GM12878 (cell line): Measurements from ENCODE around the gene CLEC2B. TPM values are rescaled to one million over a fixed set of nuclear protein-coding genes. Genes with fewer than 3 reads are reported as not detected.

Source experiments
- ATAC-seq: fragments of 200-7000 bp; cut with Tn5 transposase; 3 replicates; pipeline ENCODE4 v1.9.1; 2020; ENCODE audit warnings: mild to moderate bottlenecking, moderate library complexity
- BruUV-seq: library from RNA; stranded (reverse); fragments of 400-500 nt; replicated peaks from 2 replicates; lab custom pipeline; 2021; lab: Mats Ljungman, UMichigan
- CTCF ChIA-PET: fragments of 300-600 bp; sonication (Branson Sonifier 250); formaldehyde crosslinking; extraction: SDS; loops from one replicate; lab custom pipeline; 2021; ENCODE audit warnings: inconsistent platforms; lab: Yijun Ruan, JAX
- POLR2A ChIA-PET: fragments of 350-600 bp; formaldehyde crosslinking; extraction: SDS; loops from one replicate; lab custom pipeline; 2021; ENCODE audit warnings: inconsistent platforms; lab: Charles Lee
- RAD21 ChIA-PET: fragments of 300-600 bp; sonication (Branson Sonifier 250); formaldehyde crosslinking; loops from one replicate; lab custom pipeline; 2023; ENCODE audit warnings: antibody characterized with exemption; ENCODE audit not compliant: unreplicated experiment; lab: Charles Lee
- SMC1A ChIA-PET: fragments of 300-600 bp; sonication (Branson Sonifier 250); formaldehyde crosslinking; loops from one replicate; lab custom pipeline; 2023; ENCODE audit not compliant: unreplicated experiment, uncharacterized antibody; lab: Charles Lee
- DNase-seq: peaks from one replicate; pipeline ENCODE4 v3.0.0-alpha.2; 2011; ENCODE audit warnings: low read depth, low spot score
- FAIRE-seq: peaks from 3 replicates; lab custom pipeline; 2011; peaks lifted over from hg19 to GRCh38; lab: Jason Lieb, UNC
- H2AFZ ChIP-seq: 2 replicates; pipeline ENCODE4 v1.6.0; 2011; ENCODE audit warnings: low read depth, low read length, control low read depth; ENCODE audit not compliant: control insufficient read depth
- H3K27ac ChIP-seq: 2 replicates; pipeline ENCODE4 v1.5.1; 2011; ENCODE audit warnings: control low read depth; ENCODE audit not compliant: control insufficient read depth, insufficient read depth
- H3K27me3 ChIP-seq, 2 experiments: replicated peaks in 1 of 2; 2 replicates each; pipeline versions ENCODE4 v1.6.0 to v1.6.1; 2011; ENCODE audit warnings: low read length in 1 of 2; ENCODE audit not compliant: control insufficient read depth in 2 of 2, insufficient read depth in 2 of 2
- H3K36me3 ChIP-seq, 2 experiments: 2 replicates each; pipeline ENCODE4 v1.5.1; 2011; ENCODE audit warnings: low read length in 1 of 2; ENCODE audit not compliant: control insufficient read depth in 2 of 2, insufficient read depth in 2 of 2
- H3K4me1 ChIP-seq: 2 replicates; pipeline ENCODE4 v1.6.1; 2011; ENCODE audit warnings: mild to moderate bottlenecking, low read length, moderate library complexity, mixed read lengths; ENCODE audit not compliant: control insufficient read depth, insufficient read depth
- H3K4me2 ChIP-seq: 2 replicates; pipeline ENCODE4 v1.6.0; 2011; ENCODE audit warnings: control low read depth; ENCODE audit not compliant: control insufficient read depth, insufficient read depth
- H3K4me3 ChIP-seq: fragments of 200-600 bp; sonication (generic); 2 replicates; pipeline ENCODE4 v1.5.1; 2016
- H3K79me2 ChIP-seq: 2 replicates; pipeline ENCODE4 v1.6.0; 2011; ENCODE audit warnings: low read length; ENCODE audit not compliant: control insufficient read depth, insufficient read depth
- H3K9ac ChIP-seq: 2 replicates; pipeline ENCODE4 v1.8.0; 2011; ENCODE audit warnings: low read length, control low read depth, mixed read lengths; ENCODE audit not compliant: control insufficient read depth, insufficient read depth
- H3K9me3 ChIP-seq: replicated peaks from 3 replicates; pipeline ENCODE4 v1.5.1; 2011; ENCODE audit warnings: mild to moderate bottlenecking, low read length; ENCODE audit not compliant: control insufficient read depth, insufficient read depth
- H4K20me1 ChIP-seq: 2 replicates; pipeline ENCODE4 v1.6.0; 2011; ENCODE audit not compliant: control insufficient read depth, insufficient read depth
- CREM ChIP-seq: IDR thresholded peaks from 2 replicates; pipeline ENCODE4 v1.6.1; 2014; ENCODE audit warnings: antibody characterized with exemption, low read depth
- EP300 ChIP-seq, 2 experiments: fragments of 150-350 bp in 1 of 2; IDR thresholded peaks; 2 replicates each; pipeline ENCODE4 v1.6.1; 2011 to 2012; ENCODE audit warnings: low read depth in 2 of 2, low read length in 2 of 2, borderline replicate concordance in 1 of 2, improper control_type of control experiment in 1 of 2, inconsistent platforms in 1 of 2; ENCODE audit not compliant: control insufficient read depth in 1 of 2
- KDM1A ChIP-seq: fragments of 200-600 bp; sonication (generic); IDR thresholded peaks from 2 replicates; pipeline ENCODE4 v1.6.1; 2016; ENCODE audit warnings: borderline replicate concordance
- SUPT20H ChIP-seq: IDR thresholded peaks from 2 replicates; pipeline ENCODE4 v1.6.1; 2011; ENCODE audit warnings: low read depth, mild to moderate bottlenecking, low read length, moderate library complexity, borderline replicate concordance; ENCODE audit not compliant: control insufficient read depth
- WGBS: methylation state at CpG from one replicate; pipeline ENCODE4 v1.1.6; 2016; ENCODE audit warnings: low lambda C conversion rate; ENCODE audit not compliant: insufficient replicate concordance, insufficient coverage; ENCODE audit errors: missing lambda C conversion rate; 5-methylcytosine and 5-hydroxymethylcytosine counted together
- in situ Hi-C: fragments of 300-500 bp; cut with MboI; formaldehyde crosslinking; loops from 9 replicates; pipeline ENCODE4 v1.14.3; 2018; ENCODE audit warnings: mixed read lengths
- intact Hi-C: fragments of 100-400 bp; cut with micrococcal nuclease; formaldehyde crosslinking; loops from one replicate; pipeline ENCODE4 v1.14.2; 2022; ENCODE audit not compliant: unreplicated experiment
- polyA plus RNA-seq, 11 experiments: library from polyadenylated mRNA; depleted of rRNA in 4 of 11; unstranded in 6 of 11; stranded (reverse) in 5 of 11; fragments of >200 nt; fragmentation: Nextera tagmentation in 4 of 11; fragmentation: Illumina TruSeq in 1 of 11; extraction: Ambion mirVana in 4 of 11; extraction: Trizol in 1 of 11; gene quantifications; 1 replicate in 1 of 11; 2 replicates in 10 of 11; pipeline versions ENCODE4 v1.2.1 to v1.2.3, GENCODE V29; 2011 to 2016; ENCODE audit warnings: inconsistent platforms in 2 of 11, missing spikeins in 2 of 11, low read depth in 1 of 11
- total RNA-seq, 4 experiments: library from RNA; depleted of rRNA in 3 of 4; stranded (reverse); fragments of >200 nt in 3 of 4; fragmentation: Illumina TruSeq in 1 of 4; extraction: Trizol in 1 of 4; gene quantifications; 2 replicates each; pipeline versions ENCODE4 v1.2.1 to v1.2.3, GENCODE V29; 2013 to 2021
- TF ChIP-seq, protein P1 (sequence below): fragments of 450-650 bp; IDR thresholded peaks from 2 replicates; pipeline ENCODE4 v1.6.1; 2017; ENCODE audit warnings: mild to moderate bottlenecking, moderate library complexity
- TF ChIP-seq, protein P2 (sequence below): fragments of 450-650 bp; IDR thresholded peaks from 2 replicates; pipeline ENCODE4 v1.6.1; 2016; ENCODE audit warnings: mild to moderate bottlenecking
- TF ChIP-seq, protein P3 (sequence below): fragments of 450-650 bp; IDR thresholded peaks from 2 replicates; pipeline ENCODE4 v1.6.1; 2017; ENCODE audit warnings: mild to moderate bottlenecking

CLEC2B gene
- total and polyA plus RNA-seq, 10 of the 15 experiments (the other 5 are each of a cell fraction or from before 2014, with no cell fraction given) = 7.1 to 21.6 (median 12.0) TPM

DNA sequence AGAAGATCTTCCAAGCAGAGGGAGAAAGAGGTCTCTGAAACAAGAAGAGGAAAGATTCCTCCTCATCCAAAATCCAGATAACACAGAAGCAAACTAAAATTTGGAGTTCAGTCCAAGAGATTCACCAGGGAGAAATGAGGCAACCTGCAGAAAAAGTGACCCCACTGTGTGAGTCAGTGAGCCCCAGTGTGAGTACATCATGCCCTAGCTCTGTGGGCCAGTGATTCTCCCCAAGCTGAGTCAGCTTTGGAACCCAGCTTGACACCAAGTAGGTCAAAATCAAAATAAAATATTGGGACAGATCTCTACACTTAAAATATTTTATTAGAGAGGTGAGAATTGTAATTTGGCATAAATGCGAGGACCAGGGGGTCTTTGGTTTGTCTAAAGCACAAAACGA, 17.2 kb downstream of the CLEC2B start (continued):
- TF ChIP-seq, protein P1, sequence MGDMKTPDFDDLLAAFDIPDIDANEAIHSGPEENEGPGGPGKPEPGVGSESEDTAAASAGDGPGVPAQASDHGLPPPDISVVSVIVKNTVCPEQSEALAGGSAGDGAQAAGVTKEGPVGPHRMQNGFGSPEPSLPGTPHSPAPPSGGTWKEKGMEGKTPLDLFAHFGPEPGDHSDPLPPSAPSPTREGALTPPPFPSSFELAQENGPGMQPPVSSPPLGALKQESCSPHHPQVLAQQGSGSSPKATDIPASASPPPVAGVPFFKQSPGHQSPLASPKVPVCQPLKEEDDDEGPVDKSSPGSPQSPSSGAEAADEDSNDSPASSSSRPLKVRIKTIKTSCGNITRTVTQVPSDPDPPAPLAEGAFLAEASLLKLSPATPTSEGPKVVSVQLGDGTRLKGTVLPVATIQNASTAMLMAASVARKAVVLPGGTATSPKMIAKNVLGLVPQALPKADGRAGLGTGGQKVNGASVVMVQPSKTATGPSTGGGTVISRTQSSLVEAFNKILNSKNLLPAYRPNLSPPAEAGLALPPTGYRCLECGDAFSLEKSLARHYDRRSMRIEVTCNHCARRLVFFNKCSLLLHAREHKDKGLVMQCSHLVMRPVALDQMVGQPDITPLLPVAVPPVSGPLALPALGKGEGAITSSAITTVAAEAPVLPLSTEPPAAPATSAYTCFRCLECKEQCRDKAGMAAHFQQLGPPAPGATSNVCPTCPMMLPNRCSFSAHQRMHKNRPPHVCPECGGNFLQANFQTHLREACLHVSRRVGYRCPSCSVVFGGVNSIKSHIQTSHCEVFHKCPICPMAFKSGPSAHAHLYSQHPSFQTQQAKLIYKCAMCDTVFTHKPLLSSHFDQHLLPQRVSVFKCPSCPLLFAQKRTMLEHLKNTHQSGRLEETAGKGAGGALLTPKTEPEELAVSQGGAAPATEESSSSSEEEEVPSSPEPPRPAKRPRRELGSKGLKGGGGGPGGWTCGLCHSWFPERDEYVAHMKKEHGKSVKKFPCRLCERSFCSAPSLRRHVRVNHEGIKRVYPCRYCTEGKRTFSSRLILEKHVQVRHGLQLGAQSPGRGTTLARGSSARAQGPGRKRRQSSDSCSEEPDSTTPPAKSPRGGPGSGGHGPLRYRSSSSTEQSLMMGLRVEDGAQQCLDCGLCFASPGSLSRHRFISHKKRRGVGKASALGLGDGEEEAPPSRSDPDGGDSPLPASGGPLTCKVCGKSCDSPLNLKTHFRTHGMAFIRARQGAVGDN = no peak
- TF ChIP-seq CREM (no peak), EP300 (IDR thresholded peaks at IDR 0.05; ENCODE audit: borderline replicate concordance in 1 of 2, control insufficient read depth in 1 of 2, low read depth in 2 of 2, low read length in 2 of 2) (no peak)
- TF ChIP-seq, protein P2, sequence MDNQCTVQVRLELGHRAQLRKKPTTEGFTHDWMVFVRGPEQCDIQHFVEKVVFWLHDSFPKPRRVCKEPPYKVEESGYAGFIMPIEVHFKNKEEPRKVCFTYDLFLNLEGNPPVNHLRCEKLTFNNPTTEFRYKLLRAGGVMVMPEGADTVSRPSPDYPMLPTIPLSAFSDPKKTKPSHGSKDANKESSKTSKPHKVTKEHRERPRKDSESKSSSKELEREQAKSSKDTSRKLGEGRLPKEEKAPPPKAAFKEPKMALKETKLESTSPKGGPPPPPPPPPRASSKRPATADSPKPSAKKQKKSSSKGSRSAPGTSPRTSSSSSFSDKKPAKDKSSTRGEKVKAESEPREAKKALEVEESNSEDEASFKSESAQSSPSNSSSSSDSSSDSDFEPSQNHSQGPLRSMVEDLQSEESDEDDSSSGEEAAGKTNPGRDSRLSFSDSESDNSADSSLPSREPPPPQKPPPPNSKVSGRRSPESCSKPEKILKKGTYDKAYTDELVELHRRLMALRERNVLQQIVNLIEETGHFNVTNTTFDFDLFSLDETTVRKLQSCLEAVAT = no peak

DNA sequence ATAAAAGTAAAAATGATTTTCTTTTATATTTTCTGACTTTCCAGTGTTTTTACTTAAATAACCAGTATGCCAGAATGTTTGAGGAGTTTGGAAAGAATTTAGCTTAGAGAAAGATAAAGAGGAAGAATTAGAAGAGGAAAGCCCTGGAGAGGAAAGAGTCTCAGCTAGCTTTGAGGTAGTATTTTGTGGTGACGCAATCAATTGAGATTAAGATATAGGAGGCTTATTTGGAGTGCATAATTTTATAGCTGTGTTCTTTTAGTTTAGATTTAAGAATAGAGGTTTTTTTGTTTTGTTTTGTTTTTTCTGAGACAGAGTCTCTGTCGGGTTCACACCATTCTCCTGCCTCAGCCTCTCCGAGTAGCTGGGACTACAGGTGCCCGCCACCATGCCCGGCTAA, 18.1 kb downstream of the CLEC2B start:
- Histone ChIP-seq H3K27me3 (no peaks in the 10 kb centered on the region), H3K4me2 (no peak overlapping the region), H3K9ac (no peak overlapping the region), H2AFZ (no peak overlapping the region), H3K79me2 (no peaks in the 10 kb centered on the region), H4K20me1 (no peaks in the 10 kb centered on the region), H3K4me1 (no peaks in the 10 kb centered on the region), H3K36me3 (no peaks in the 10 kb centered on the region), H3K4me3 (no peak overlapping the region), H3K9me3 (no peaks in the 10 kb centered on the region), H3K27ac (no peak overlapping the region)
- POLR2A ChIA-PET = no interaction called here
- RAD21 ChIA-PET = no interaction called here
- DNase-seq = no peak
- SMC1A ChIA-PET = interaction anchor here (1.5 kb wide), 1 partner anchor 51 kb away, joined by 5 read pairs; no protein-coding TSS in a partner anchor
- in situ Hi-C loops = no loop called here
- intact Hi-C loops = no loop called here
- 100% methylated on average over 1 of the region's 5 CpGs for WGBS
- no peak for ATAC-seq
- CTCF ChIA-PET = interaction anchor here (0.6 to 1.2 kb wide), 2 partner anchors 37 to 279 kb away, joined by 3 to 11 read pairs; no protein-coding TSS in a partner anchor
- FAIRE-seq = no peak
- TF ChIP-seq SUPT20H (no peak), KDM1A (no peak)
- TF ChIP-seq, protein P3, sequence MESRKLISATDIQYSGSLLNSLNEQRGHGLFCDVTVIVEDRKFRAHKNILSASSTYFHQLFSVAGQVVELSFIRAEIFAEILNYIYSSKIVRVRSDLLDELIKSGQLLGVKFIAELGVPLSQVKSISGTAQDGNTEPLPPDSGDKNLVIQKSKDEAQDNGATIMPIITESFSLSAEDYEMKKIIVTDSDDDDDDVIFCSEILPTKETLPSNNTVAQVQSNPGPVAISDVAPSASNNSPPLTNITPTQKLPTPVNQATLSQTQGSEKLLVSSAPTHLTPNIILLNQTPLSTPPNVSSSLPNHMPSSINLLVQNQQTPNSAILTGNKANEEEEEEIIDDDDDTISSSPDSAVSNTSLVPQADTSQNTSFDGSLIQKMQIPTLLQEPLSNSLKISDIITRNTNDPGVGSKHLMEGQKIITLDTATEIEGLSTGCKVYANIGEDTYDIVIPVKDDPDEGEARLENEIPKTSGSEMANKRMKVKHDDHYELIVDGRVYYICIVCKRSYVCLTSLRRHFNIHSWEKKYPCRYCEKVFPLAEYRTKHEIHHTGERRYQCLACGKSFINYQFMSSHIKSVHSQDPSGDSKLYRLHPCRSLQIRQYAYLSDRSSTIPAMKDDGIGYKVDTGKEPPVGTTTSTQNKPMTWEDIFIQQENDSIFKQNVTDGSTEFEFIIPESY = no peak
- no TSS peak for BruUV-seq
